HG03060 (cell line): ENCODE data around the gene MYH1.

Experiments
- ATAC-seq: cut with Tn5 transposase; IDR thresholded peaks from one replicate; pipeline ENCODE4 v1.9.1; 2021; ENCODE audit warnings: low read depth, moderate number of reproducible peaks; ENCODE audit not compliant: unreplicated experiment

Gene MYH1

GRCh38 chr17:10492004-10492403 lies 26.3 kb downstream of the MYH1 start:
- ATAC-seq: no peak

- no peak for ATAC-seq
Measured at GRCh38 chr17:10482252-10482651, 36.1 kb downstream of the MYH1 start.

- ATAC-seq: no peak
Measured at GRCh38 chr17:10477701-10478100, 40.6 kb downstream of the MYH1 start.

GRCh38 chr17:10474536-10474935 lies 43.8 kb downstream of the MYH1 start:
- ATAC-seq: no peak

GRCh38 chr17:10471858-10472257 lies 46.5 kb downstream of the MYH1 start:
- ATAC-seq: no peak

GRCh38 chr17:10469459-10469858 lies 48.9 kb downstream of the MYH1 start, which contains the start of gene MYH4:
TSS of gene MYH4 (minus strand) at chr17:10469559. CDS start at chr17:10466745, 2,814 bp downstream.
- no peak for ATAC-seq

- no peak for ATAC-seq
Measured at GRCh38 chr17:10463402-10463801, 54.9 kb downstream of the MYH1 start.

- no peak for ATAC-seq
Measured at GRCh38 chr17:10460062-10460461, 58.3 kb downstream of the MYH1 start.

GRCh38 chr17:10458701-10459100 lies 59.6 kb downstream of the MYH1 start:
- no peak for ATAC-seq

GRCh38 chr17:10457952-10458351 lies 60.4 kb downstream of the MYH1 start:
- ATAC-seq: no peak

- ATAC-seq: no peak
Measured at GRCh38 chr17:10447026-10447931, 71.1 kb downstream of the MYH1 start.
